HG03045 (cell line): ENCODE measurements around the gene CCDC102A.
A peak's percentile ranks its signal among the peaks of the same experiment; 100 is the strongest.
"Not testable (repeated sequence)": the region's sequence is repeated elsewhere in the genome, so short reads cannot be mapped to it uniquely, and the experiment has no call there.

ENCODE experiments used
- ATAC-seq: cut with Tn5 transposase; IDR thresholded peaks from one replicate; pipeline ENCODE4 v1.9.1; 2021; ENCODE audit warnings: mild to moderate bottlenecking, moderate library complexity; ENCODE audit not compliant: unreplicated experiment

Gene CCDC102A

GRCh38 chr16:57504491-57504890 lies 31.9 kb downstream of the CCDC102A start:
- ATAC-seq, result no peak

GRCh38 chr16:57504001-57504400 lies 32.4 kb downstream of the CCDC102A start:
- ATAC-seq, result no peak

- ATAC-seq, result no peak
These were observed 33.0 kb downstream of the CCDC102A start for GRCh38 chr16:57503366-57503765.

- ATAC-seq, result no peak
These were observed 34.2 kb downstream of the CCDC102A start for GRCh38 chr16:57502048-57502775.

GRCh38 chr16:57501492-57501891 lies 34.9 kb downstream of the CCDC102A start:
- no peak for ATAC-seq

- no peak for ATAC-seq
These were observed 35.7 kb downstream of the CCDC102A start for GRCh38 chr16:57500578-57501111.

GRCh38 chr16:57499941-57500340 lies 36.4 kb downstream of the CCDC102A start:
- not testable (repeated sequence) for ATAC-seq

GRCh38 chr16:57498031-57498430 lies 38.3 kb downstream of the CCDC102A start:
- ATAC-seq, result no peak

GRCh38 chr16:57497121-57497520 lies 39.2 kb downstream of the CCDC102A start:
- no peak for ATAC-seq

GRCh38 chr16:57493767-57494166 lies 42.6 kb downstream of the CCDC102A start:
- no peak for ATAC-seq

GRCh38 chr16:57489229-57489628 lies 47.1 kb downstream of the CCDC102A start:
- ATAC-seq, result no peak

GRCh38 chr16:57486858-57487834 lies 49.2 kb downstream of the CCDC102A start:
- no peak for ATAC-seq

- ATAC-seq, result peak; percentile 86
These were observed 50.2 kb downstream of the CCDC102A start, which contains the start of gene DOK4 for GRCh38 chr16:57485916-57486857. DOK4 (minus strand) TSS chr16:57486493; CDS start chr16:57479507, 6,986 bp downstream.

- no peak for ATAC-seq
These were observed 51.1 kb downstream of the CCDC102A start for GRCh38 chr16:57485091-57485915.

GRCh38 chr16:57484515-57485005 lies 51.8 kb downstream of the CCDC102A start:
- ATAC-seq, result no peak

GRCh38 chr16:57483725-57484514 lies 52.5 kb downstream of the CCDC102A start:
- no peak for ATAC-seq

- no peak for ATAC-seq
These were observed 53.4 kb downstream of the CCDC102A start for GRCh38 chr16:57482845-57483545.

GRCh38 chr16:57481421-57481820 lies 55.0 kb downstream of the CCDC102A start:
- no peak for ATAC-seq
